ENCODE data around the gene RTP5.
"Not testable (repeated sequence)": the region's sequence is repeated elsewhere in the genome, so short reads cannot be mapped to it uniquely, and the experiment has no call there.

RTP5 gene

GRCh38 chr2:241869087-241869961, at the start of gene RTP5:
RTP5 (plus strand) TSS chr2:241869729; CDS start chr2:241869757, 28 bp downstream.
- DNase-seq: no peak

DNA sequence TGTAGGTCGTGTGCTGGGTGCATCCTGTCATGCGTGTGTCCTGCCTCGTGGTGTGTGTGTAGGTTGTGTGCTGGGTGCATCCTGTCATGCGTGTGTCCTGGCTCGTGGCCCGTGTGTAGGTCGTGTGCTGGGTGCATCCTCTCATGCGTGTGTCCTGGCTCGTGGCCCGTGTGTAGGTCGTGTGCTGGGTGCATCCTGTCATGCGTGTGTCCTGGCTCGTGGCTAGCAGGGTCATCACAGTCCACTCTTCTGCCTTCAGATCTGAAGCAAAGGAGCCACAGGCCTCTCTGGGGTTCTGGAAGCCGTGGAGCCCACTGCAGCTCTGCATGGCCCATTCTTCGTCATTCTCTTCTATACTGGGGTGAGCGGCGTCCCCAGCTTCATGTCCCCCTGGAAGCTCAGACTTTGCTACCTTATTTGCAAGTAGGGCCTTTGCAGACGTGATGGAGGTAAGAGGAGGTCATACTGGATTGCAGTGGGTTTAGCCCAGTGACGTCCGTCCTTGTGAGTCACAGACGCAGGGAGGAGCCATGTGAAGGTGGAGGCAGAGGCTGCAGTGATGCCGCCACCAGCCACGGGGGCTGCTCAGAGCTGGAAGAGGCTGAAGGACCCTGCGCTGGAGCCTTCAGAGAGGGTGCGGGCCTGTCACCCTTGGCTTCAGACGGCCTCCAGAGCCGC, 49.4 kb upstream of the RTP5 start:
- not testable (repeated sequence) for DNase-seq

DNA sequence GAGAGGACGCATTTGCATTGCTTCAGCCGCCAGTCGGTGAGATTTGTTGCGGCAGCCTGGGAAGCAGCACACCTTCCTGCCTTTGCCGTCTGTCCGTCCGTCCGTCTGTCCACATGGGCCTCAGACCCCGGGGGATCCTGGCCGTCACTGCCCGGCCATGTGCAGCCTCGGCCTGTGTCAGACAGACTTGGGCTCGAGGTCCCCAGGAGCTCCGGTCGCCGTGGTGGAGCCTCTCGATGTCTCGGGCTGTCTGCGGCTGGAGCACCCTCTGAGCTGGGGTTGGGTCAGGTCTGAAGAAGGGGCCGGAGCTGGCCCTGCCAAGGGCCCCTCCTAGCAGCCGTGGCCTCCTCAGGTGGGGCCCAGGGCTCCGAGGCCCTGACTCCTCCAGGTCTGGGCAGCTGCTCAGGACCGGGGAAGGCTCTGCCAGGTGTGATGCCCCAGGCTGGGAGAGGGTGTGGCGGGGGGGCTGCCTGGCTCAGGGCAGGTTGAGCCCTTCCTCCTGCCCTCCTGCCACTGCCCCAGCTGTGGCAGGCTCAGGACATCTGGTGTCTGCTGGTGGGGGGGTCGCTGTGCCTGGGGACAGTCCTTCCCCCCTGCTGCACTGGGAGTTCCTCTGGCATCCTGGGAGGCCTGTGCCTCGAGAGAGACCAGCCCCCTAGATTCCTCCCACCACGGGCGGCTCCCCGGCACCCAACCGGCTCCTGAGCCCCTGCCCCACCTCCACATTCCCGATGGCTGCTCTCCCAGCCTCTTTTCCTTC, 48.7 kb upstream of the RTP5 start:
- no peak for DNase-seq

DNA sequence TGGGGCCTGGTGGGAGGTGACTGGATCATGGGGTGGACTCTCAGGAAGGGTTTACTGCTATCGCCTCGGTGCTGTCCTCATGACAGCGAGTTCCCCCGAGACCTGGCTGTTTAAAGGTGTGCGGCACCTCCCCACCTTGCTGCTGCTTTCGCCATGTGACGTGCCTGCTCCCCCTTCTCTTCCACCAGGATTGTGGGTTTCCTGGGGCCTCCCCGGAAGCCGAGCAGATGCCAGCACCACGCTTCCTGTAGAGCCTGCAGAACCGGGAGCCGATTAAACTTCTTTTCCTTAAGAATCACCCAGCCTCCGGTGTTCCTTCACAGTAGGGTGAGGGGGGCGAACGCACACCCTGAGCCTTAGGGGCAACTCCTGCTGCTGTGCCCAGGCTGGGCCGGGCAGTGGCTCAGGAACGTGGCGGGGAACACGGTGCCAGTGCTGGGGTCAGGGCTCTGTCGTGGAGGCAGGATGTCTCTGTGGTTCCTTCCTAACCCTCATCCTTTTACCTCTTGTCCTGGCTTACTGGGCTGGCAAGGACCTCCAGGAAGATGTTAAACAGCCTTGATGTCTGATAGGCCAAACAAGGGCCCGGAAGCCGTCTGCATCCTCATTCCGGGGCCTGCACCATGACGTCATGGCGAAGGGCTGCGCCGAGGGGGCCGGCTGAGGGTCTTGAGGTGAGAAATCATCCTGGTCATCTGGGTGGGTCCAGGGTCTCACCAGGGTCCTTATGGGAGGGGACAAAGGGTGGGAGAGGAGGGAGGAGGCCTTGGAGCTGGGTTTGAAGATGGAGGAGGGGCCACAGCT, 47.9 kb upstream of the RTP5 start:
- DNase-seq: no peak

DNA sequence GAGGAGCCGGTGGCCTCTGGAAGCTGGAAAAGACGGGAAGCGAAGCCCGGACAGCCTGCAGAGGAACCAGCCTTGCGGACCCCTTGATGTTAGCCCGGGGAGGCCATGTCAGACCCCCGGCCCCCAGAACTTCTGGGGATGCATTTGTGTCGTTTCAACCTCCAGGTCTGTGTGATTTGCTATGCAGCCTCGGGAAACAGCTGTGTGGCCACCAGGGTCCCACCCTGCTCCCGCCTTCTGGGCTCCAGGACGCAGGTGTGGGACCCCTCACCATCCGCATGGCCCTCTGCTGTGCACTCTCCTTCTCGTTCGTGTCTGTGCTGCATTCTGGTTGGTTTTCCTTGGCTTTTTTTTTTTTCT, 47.3 kb upstream of the RTP5 start:
- no peak for DNase-seq

DNA sequence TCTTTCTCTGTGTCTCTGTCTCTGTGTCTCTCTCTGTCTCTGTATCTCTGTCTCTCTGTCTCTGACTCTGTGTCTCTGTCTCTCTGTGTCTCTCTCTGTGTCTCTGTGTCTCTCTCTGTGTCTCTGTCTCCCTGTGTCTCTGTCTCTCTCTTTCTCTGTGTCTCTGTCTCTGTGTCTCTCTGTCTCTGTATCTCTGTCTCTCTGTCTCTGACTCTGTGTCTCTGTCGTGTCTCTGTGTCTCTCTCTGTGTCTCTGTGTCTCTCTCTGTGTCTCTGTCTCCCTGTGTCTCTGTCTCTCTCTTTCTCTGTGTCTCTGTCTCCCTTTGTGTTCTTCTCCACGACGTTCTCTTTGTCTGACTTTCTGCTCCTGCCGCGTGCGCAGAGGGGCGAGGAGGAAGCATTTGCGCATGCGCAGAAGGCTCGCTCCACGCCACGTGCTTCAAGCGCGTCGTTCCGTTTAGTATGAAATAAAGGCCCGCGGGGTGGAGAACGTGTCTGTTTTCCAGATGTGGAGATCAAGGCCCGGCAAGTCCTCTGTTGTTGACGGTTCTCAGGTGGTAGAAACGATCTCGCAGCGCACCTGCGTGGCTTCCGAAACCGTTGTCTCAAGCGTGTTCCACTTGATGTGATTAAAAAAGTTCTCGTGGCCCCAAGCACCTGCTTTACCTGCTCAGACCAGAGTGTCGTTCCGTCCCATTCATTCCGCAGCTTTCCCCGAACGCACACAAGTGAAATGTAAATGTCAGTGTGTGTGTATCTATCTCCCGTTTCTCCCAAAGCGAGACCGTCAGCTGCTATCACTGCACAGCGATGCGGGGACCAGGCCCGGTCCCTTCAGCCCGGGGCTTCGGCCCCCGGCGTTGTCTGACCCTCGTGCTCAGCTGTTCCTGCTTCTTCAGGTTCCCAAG, 45.7 kb upstream of the RTP5 start:
- peak; percentile 52 for DNase-seq

GRCh38 chr2:241827394-241827793, 42.1 kb upstream of the RTP5 start:
- no peak for DNase-seq

DNA sequence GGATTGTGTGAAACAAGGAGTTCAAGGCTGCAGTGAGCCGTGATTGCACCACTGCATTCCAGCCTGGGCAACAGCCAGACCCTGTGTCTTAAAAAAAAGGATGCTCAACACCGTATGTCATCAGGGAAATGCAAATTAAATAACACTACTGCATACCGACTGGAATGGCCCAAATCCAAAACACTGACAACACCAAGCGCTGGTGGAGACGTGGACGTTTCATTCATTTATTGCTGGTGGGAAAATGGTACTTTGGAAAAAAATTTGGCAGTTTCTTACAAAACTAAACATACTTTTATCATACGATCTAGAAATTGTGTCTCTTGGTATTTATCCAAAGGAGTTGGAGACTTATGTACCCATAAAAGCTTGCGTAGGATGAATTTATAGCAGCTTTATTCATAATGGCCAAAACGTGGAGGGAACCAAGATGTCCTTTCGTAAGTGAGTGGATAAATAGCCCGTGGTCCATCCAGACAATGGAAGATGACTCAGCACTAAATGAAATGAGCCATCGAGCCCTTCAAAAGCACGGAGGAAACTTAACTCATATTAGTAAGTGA, 36.3 kb upstream of the RTP5 start:
- DNase-seq: no peak

GRCh38 chr2:241833756-241834526, 35.6 kb upstream of the RTP5 start:
- DNase-seq: peak; percentile 40

GRCh38 chr2:241834527-241835210, 34.9 kb upstream of the RTP5 start:
- no peak for DNase-seq

GRCh38 chr2:241835611-241836010, 33.9 kb upstream of the RTP5 start:
- no peak for DNase-seq

- DNase-seq: no peak
Measured at GRCh38 chr2:241836292-241836691, 33.2 kb upstream of the RTP5 start.

DNA sequence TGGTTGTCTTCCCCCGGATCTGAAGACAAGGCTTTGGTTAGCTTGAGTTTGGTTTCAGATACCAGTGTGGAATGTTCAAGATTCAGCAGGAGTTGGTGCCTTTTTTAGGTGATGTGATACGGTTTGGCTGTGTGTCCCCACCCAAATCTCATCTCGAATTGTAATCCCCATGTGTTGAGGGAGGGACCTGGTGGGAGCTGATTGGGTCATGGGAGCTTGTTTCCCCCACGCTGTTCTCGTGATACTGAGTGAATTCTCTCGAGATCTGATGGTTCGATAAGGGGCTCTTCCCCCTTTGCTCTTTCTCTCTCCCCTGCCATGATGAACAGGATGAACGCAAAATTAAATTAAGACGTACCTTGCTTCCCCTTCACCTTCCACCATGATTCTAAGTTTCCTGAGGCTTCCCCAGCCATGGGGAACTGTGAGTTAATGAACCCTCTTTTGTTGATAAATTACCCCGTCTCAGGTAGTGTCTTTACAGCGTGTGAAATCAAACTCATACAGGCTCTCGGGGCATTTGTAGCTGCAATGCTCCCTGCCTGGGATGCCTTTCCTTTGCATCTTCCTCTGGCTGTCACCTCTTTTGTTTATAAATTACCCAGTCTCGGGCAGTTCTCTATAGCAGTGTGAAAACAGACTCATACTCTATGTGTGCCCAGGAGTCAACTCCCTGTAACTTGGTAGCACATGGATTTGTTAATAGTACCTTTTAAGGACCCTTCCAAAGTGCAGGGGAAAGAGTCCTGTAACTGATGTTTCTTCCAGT, 32.1 kb upstream of the RTP5 start:
- DNase-seq: no peak

- no peak for DNase-seq
Measured at GRCh38 chr2:241841181-241842066, 28.1 kb upstream of the RTP5 start.

DNA sequence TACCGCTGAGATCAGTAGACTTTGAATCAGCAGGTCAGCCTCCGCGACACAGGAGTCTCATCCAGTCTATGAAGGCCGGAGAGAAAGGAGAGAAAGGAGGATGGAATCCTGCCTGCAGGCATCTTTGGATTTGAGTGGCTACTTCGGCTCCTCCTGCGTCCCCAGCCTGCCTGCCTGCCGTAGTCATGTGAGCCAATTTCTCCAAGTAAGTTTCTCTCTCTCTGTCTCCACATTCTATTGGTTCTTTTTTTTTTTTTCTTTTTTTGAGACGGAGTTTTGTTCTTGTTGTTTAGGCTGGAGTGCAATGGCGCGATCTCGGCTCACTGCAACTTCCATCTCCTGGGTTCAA, 27.5 kb upstream of the RTP5 start:
- no peak for DNase-seq

GRCh38 chr2:241842620-241843211, 26.8 kb upstream of the RTP5 start:
- no peak for DNase-seq

DNA sequence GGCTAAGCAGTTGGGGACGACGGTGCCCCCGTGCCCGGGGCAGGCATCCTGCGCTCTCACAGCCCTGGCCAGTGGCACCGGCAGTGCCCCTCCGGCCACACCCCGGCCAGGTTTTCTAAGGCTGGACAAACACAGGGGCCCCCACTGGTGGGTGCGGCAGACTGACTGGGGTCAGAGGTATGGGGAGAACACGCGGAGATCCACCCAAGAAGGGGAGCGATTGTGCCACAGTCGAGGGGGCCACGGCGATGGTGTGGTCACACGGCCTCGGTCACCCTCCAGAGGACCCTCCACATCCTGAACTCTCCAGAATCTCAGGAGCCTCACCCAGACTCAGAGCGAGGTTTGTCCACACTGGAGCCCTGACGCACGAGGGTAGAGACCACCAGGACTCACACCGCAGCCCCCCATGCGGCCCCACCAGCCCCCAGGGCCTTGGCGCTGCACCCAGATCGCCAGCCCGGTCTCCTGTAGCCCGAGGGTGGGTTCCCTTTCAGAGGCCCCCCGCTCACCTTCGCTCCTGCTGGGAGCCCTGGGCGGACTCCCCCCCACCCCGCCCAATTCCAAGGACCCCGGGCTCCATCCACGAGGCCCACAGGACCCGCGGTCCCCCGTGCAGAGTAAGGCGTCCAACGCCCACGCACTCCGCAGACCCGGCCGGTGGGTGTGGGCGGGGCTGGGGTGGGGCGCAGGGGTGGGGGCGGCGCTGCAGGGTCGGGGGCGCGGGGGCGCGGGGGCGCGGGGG, 26.0 kb upstream of the RTP5 start:
- no peak for DNase-seq
